HUES64 (cell line): ENCODE data around the gene CCDC15.

Experiments used
- H3K27ac ChIP-seq: 2 replicates; pipeline ENCODE4 v1.7.0; 2013; ENCODE audit warnings: low read depth, low read length, inconsistent platforms
- H3K27me3 ChIP-seq: 2 replicates; pipeline ENCODE4 v1.6.1; 2013; ENCODE audit warnings: mild to moderate bottlenecking, low read length; ENCODE audit not compliant: insufficient read depth
- H3K36me3 ChIP-seq: 2 replicates; pipeline ENCODE4 v1.6.1; 2013; ENCODE audit warnings: mild to moderate bottlenecking, low read length; ENCODE audit not compliant: insufficient read depth
- H3K4me1 ChIP-seq: 2 replicates; pipeline ENCODE4 v1.6.1; 2013; ENCODE audit warnings: mild to moderate bottlenecking, low read length, moderate library complexity; ENCODE audit not compliant: insufficient read depth
- H3K4me3 ChIP-seq: 2 replicates; pipeline ENCODE4 v1.5.1; 2013; ENCODE audit warnings: mild to moderate bottlenecking, low read length, moderate library complexity
- H3K9ac ChIP-seq: 2 replicates; pipeline ENCODE4 v1.6.1; 2013; ENCODE audit warnings: mild to moderate bottlenecking, low read depth, low read length
- H3K9me3 ChIP-seq: 2 replicates; pipeline ENCODE4 v1.6.1; 2013; ENCODE audit warnings: low read depth, low read length; ENCODE audit not compliant: insufficient read depth
- WGBS: fragments of 150-250, 120-280 bp; methylation state at CpG from one replicate; pipeline ENCODE4 v1.1.7; 2013; ENCODE audit warnings: missing lambda C conversion rate; 5-methylcytosine and 5-hydroxymethylcytosine counted together

The CCDC15 gene

DNA sequence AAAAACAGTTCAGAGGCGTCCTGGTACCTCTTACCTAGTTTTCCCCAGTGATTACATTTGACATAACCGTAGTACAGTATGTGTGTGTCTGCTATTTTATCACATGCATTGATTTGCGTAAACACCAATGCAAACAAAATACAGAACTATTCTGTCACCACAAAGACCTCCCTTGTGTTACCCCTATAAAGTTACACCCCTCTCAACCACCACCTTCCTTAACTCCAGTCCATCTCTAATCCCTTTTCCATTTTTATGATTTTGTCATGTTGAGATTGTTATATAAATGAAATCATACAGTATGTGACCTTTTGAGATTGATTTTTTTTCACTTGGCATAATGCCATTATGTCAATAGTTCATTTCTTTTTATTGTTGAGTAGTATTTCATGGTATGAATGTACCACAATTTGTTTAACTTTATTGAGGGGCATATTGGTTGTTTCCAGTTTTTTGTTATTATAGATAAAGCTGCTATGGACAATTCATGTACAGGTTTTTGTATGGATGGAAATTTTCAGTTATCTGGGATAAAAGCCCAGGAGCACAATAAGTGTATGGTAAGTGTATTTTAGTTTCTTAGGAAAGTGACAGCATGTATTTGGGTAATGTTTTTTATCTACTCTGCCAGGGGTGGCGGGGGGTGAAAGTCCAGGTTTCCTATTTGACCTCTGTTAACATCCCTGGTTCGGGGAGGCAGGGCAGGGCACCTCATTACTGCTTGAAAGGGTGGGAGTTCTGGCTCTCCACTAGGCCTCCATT is 103.1 kb downstream of the CCDC15 start:
- Histone ChIP-seq H3K4me1 (no peaks in the 10 kb centered on the region), H3K27me3 (peaks cover 17% of the 10 kb centered on the region), H3K27ac (no peak overlapping the region), H3K4me3 (no peak overlapping the region), H3K9ac (no peak overlapping the region), H3K9me3 (no peaks in the 10 kb centered on the region), H3K36me3 (no peaks in the 10 kb centered on the region)
- WGBS: 86% methylated on average over 5 of the region's 5 CpGs

DNA sequence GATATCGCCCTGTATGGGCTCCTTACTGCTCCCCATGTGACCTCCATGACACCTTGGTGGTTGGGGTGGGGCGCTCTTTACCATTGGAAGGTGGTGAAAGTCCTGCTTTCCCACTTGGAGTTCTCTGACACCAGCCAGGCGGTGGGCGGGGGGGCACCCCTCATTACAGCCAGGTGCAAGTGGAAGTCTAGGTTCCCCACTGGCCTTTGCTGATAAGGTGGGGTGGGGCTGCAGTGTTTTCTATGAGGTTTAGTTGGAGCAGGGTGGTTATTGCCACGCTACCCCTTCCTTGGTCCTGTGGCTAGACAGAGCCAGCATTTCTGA is 103.7 kb downstream of the CCDC15 start:
- no peak overlapping the region for H3K4me3 ChIP-seq
- WGBS: 89% methylated on average over 5 of the region's 5 CpGs
- H3K9me3 ChIP-seq: no peaks in the 10 kb centered on the region
- 0 out of 2 replicates have a peak, but pooled peaks cover 3% of the 10 kb centered on the region for H3K4me1 ChIP-seq
- H3K9ac ChIP-seq: no peak overlapping the region
- no peaks in the 10 kb centered on the region for H3K36me3 ChIP-seq
- H3K27me3 ChIP-seq: peaks cover 22% of the 10 kb centered on the region
- H3K27ac ChIP-seq: no peak overlapping the region

DNA sequence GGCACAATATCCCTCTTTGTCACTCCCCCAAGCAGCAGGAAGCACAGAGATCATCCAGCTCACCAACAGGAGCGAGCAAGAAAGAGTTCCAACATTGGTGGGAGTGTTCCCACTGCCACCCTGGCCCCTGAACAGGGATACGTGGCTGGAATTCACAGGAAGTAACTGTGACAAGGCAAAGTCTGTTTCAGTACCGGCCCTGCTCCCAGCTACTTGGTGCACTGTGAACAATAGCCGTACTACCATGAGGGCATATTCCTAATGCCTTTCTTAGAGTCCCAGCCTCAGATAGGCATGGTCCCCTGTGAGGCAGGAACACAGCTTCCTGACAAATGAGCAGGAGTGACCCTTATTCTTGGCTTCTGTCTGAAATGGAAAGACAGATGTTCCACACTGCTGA is 107.3 kb downstream of the CCDC15 start:
- Histone ChIP-seq H3K9me3 (no peaks in the 10 kb centered on the region), H3K36me3 (no peaks in the 10 kb centered on the region), H3K9ac (no peak overlapping the region), H3K27ac (no peak overlapping the region), H3K4me1 (0 out of 2 replicates have a peak, but pooled peaks cover 3% of the 10 kb centered on the region), H3K4me3 (no peak overlapping the region), H3K27me3 (peaks cover 58% of the 10 kb centered on the region)
- 75% methylated on average over 4 of the region's 4 CpGs for WGBS

DNA sequence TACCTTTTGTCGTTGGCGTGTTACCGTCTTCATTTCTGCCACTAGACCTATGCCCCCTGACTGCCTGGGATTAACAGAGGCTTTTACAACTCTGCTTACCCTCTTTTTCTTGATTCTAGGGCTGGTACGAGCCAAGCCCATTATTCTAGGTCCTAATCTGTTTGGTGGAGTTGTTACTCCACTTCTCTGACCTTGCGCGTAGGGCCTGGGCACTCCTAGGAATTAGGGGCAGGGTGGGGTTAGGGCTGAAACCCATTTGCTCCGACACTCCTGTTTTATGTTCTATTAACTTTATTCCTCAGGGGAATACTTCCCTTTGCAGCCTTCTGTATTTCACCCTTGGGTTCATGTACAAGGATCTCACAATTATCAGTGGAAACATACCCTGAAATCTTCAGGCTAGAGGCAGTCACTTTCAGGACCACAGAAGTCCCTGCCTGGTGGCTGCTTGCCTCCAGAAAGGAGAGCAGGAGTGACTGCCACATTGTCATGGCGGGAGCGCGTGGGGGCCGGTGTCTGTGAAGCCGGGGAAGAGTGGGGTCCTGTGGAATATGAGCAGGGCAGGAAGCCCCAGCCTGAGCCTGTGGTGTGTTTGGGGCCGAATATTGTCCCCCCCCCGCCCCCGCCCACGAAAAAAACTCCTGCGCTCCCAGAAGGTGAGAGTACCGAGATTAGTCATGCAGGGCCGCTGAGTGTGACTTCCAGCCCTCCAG is 108.4 kb downstream of the CCDC15 start:
- no peaks in the 10 kb centered on the region for H3K9me3 ChIP-seq
- H3K36me3 ChIP-seq: no peaks in the 10 kb centered on the region
- H3K4me1 ChIP-seq: 0 out of 2 replicates have a peak, but pooled peaks cover 3% of the 10 kb centered on the region
- H3K27me3 ChIP-seq: peaks cover 61% of the 10 kb centered on the region
- WGBS: 42% methylated on average over 19 of the region's 19 CpGs
- peak overlapping the region; percentile 80 for H3K4me3 ChIP-seq
- H3K27ac ChIP-seq: no peak overlapping the region
- H3K9ac ChIP-seq: peak overlapping the region; percentile 37; the same call in 1 of the 2 replicates

DNA sequence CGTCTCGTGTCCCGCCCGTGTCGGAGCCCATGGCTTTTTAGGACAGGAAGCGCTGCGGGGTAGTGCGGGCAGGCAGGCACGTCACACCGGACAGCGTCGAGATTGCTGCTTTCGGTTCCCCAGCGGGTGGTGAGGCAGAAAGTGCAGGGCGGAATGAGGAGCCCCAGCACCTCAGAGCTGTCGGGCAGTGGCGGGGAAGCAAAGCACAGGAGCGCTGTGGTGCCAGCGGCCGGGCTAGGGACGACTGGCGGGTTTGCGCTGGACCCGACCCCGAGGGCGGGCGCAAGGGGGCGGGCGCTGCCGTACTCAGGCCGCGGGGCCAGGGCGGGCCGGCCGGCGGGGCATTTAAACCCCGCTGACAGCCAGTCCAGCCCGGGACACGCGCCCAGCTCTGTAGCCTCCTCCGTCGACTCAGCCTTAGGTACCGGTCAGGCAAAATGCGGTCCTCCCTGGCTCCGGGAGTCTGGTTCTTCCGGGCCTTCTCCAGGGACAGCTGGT is 109.0 kb downstream of the CCDC15 start, which contains the start of gene SLC37A2:
TSS of gene SLC37A2 (plus strand) at position 375 of the 498 bp plus-strand sequence. CDS start at position 438, 63 bp downstream.
- Histone ChIP-seq H3K36me3 (no peaks in the 10 kb centered on the region), H3K27ac (no peak within 1 kb of the TSS), H3K9me3 (no peaks in the 10 kb centered on the region), H3K27me3 (peaks cover 61% of the 10 kb centered on the region), H3K4me1 (0 out of 2 replicates have a peak, but pooled peaks cover 3% of the 10 kb centered on the region), H3K4me3 (peak within 1 kb of the TSS; percentile 80), H3K9ac (peak within 1 kb of the TSS; percentile 37; the same call in 1 of the 2 replicates)
- under 1% methylated on average over 46 of the region's 46 CpGs for WGBS

DNA sequence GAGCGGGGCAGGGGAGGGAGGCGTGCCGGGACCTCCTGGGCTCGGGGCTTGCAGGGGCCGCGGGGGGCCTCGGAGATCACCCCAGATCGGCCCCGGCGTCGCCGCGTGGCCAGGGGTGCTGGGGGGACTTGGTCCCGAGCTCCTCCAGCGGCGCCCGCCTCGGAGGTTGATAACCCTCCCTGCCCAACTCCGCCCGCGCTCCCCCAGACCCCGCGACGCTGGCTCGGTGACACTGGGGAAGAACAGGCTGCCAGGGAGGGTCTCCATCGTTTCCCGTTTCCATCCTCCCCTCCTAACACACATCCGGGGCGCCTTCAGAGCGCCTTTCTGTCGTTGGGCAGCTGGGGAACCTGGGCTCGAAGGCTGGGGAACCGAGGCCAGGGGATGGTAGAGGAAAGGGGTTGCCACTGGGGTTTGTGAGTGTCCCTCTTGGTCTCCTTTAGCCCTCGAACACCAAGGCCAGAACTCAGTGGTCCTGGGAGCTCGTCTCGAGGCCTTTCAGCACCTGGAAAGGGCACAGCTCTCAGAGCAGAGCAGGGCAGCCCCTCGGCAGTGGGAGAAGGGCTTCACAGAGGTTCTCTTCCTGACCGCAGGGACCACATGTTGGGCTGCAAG is 109.5 kb downstream of the CCDC15 start:
- H3K36me3 ChIP-seq: no peaks in the 10 kb centered on the region
- H3K9me3 ChIP-seq: no peaks in the 10 kb centered on the region
- H3K27ac ChIP-seq: no peak overlapping the region
- peaks cover 61% of the 10 kb centered on the region for H3K27me3 ChIP-seq
- 2% methylated on average over 38 of the region's 38 CpGs for WGBS
- H3K4me3 ChIP-seq: peak overlapping the region; percentile 80
- H3K4me1 ChIP-seq: 0 out of 2 replicates have a peak, but pooled peaks cover 3% of the 10 kb centered on the region
- peak overlapping the region; percentile 37; the same call in 1 of the 2 replicates for H3K9ac ChIP-seq

DNA sequence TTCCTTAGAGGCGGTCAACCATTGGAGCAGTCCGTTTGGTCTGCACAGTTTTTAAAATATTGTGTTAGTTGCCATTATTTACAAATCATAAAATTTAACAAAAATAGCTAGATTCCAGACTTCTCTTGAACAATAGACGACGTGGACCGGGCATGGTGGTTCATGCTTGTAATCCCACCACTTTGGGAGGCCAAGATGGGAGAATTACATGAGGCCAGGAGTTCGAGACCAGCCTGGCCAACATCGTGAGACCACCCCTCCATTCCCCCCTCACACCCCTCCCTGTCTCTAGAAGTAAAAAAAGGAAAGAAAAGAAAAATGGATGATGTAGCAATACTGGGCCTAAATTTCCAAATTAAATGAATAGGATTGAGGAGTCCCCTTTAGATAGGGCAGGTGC is 110.1 kb downstream of the CCDC15 start:
- H3K4me3 ChIP-seq: peak overlapping the region; percentile 80
- no peak overlapping the region for H3K27ac ChIP-seq
- H3K27me3 ChIP-seq: peaks cover 61% of the 10 kb centered on the region
- WGBS: 78% methylated on average over 3 of the region's 7 CpGs
- H3K4me1 ChIP-seq: 0 out of 2 replicates have a peak, but pooled peaks cover 3% of the 10 kb centered on the region
- H3K9me3 ChIP-seq: no peaks in the 10 kb centered on the region
- no peaks in the 10 kb centered on the region for H3K36me3 ChIP-seq
- no peak overlapping the region for H3K9ac ChIP-seq

DNA sequence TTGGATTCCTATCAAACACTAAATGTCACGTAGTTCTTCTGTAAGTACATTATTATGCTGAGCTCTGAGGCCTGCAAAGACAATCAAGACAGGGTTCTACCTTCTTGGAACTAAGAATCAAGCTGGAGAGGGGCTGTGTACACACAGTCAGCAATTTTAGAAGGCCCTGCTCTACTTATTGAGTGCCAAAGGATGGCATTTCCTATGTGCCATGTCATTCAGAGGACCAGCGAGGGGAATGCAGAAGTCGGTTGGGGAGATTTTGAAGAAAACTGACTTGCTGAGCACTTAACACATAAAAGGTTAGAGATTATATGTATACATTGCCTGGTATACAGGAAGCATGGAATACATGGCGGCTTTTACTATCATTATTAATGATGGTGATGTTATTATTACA is 114.4 kb downstream of the CCDC15 start:
- Histone ChIP-seq H3K27ac (no peak overlapping the region), H3K36me3 (no peaks in the 10 kb centered on the region), H3K9me3 (no peaks in the 10 kb centered on the region), H3K4me1 (peaks cover 12% of the 10 kb centered on the region; the same call in 1 of the 2 replicates), H3K9ac (no peak overlapping the region), H3K4me3 (no peak overlapping the region), H3K27me3 (peaks cover 32% of the 10 kb centered on the region)
- 94% methylated on average over 3 of the region's 4 CpGs for WGBS

DNA sequence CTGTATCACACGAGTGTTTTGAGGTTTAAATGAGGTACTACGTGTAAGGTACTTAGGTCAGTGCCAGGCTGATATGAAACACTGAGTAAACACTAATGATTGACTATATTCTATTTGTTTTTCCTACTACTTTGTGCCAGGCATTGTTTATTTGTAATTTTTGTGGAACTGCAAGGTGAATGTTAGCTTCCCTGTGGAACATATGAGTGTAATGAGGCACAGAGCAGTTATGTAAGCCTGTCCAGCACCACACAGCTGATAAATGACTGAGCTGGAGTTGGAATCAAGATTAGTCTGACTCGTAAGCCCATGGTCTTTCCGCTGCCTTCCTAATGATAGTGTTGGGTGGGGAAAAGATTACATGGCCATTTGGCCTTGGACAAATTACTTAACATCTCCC is 115.0 kb downstream of the CCDC15 start:
- Histone ChIP-seq H3K27me3 (peaks cover 25% of the 10 kb centered on the region), H3K9ac (no peak overlapping the region), H3K4me3 (no peak overlapping the region), H3K36me3 (no peaks in the 10 kb centered on the region), H3K4me1 (peaks cover 12% of the 10 kb centered on the region; the same call in 1 of the 2 replicates), H3K9me3 (no peaks in the 10 kb centered on the region), H3K27ac (no peak overlapping the region)
- WGBS: 98% methylated on average over 4 of the region's 4 CpGs

DNA sequence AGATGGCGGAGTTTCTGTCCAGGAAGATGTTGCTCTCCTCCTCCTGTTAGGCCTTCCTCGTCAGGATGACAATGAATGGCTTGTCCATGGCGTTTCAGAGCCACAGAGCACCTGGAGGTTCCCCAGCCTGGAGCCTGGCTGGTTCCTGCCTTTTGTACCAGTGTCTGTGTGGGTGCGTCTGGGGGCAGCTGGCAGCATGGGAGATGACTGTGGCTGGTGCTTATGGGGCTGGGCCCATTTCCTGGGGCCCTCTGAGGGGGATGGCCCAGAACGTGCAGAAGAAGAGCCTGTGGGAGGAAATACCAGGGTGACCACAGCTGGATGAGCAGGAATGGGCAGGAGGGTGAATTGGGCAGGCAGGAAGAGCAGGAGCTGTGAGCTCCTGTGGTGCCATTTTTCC is 115.8 kb downstream of the CCDC15 start:
- no peak overlapping the region for H3K9ac ChIP-seq
- peaks cover 17% of the 10 kb centered on the region for H3K27me3 ChIP-seq
- 79% methylated on average over 5 of the region's 5 CpGs for WGBS

More for the DNA sequence above, 115.8 kb downstream of the CCDC15 start:
- no peaks in the 10 kb centered on the region for H3K9me3 ChIP-seq
- H3K4me3 ChIP-seq: no peak overlapping the region
- H3K4me1 ChIP-seq: peaks cover 12% of the 10 kb centered on the region; the same call in 1 of the 2 replicates
- H3K27ac ChIP-seq: no peak overlapping the region
- no peaks in the 10 kb centered on the region for H3K36me3 ChIP-seq
